Measurements from ENCODE around the gene DRICH1. TPM values are rescaled to one million over a fixed set of nuclear protein-coding genes. Genes with fewer than 3 reads are reported as not detected.

Gene DRICH1
- total and polyA plus RNA-seq, 2 of the 8 experiments (the other 6 are each of a cell fraction or from before 2014, with no cell fraction given) = 0.21 to 0.28 TPM

GRCh38 chr22:23675502-23676415 lies 43.6 kb upstream of the DRICH1 start:
- H3K27me3 ChIP-seq (replicated peaks in 1 of 4; ENCODE audit: control insufficient read depth in 3 of 4, extremely low read depth in 1 of 4, insufficient read depth in 3 of 4, low read length in 3 of 4) = no peaks in the 10 kb centered on the region
- H3K23me2 ChIP-seq (ENCODE audit: low read depth, low read length) = no peaks in the 10 kb centered on the region
- no peak overlapping the region for H3K4me2 ChIP-seq (ENCODE audit: insufficient read depth in 1 of 2, low read depth in 2 of 2, low read length in 2 of 2)
- no peak for FAIRE-seq
- no peak overlapping the region for H3K18ac ChIP-seq (ENCODE audit: extremely low read depth, low read length)
- H4K91ac ChIP-seq (replicated peaks; ENCODE audit: insufficient read length, low read length) = no peak overlapping the region
- 93% methylated on average over 17 of the region's 17 CpGs; no CpG with 5 or more reads in 1 of the 2 experiments for WGBS, 2 experiments (ENCODE audit: extremely low coverage in 1 of 2, insufficient coverage in 1 of 2, insufficient read length in 1 of 2, insufficient replicate concordance in 2 of 2, low coverage in 1 of 2, low lambda C conversion rate in 2 of 2, missing lambda C conversion rate in 1 of 2)
- H4K8ac ChIP-seq (ENCODE audit: extremely low read depth, insufficient read depth, low read length) = no peak overlapping the region; the same call in 1 of the 2 replicates
- no peak overlapping the region for H3K56ac ChIP-seq (replicated peaks; ENCODE audit: insufficient read length, low read depth, low read length)
- POLR2A ChIA-PET (ENCODE audit: partially characterized antibody) = interaction anchor here (0.6 to 1.5 kb wide), 2 partner anchors 61 to 91 kb away, joined by 3 read pairs; no protein-coding TSS in a partner anchor
- H3K9me3 ChIP-seq (ENCODE audit: insufficient read depth in 2 of 2, low read depth in 1 of 2, low read length in 1 of 2) = no peaks in the 10 kb centered on the region
- no peak overlapping the region for H3K4ac ChIP-seq (replicated peaks; ENCODE audit: insufficient read length, low read depth, low read length)
- no peak overlapping the region for H3K23ac ChIP-seq (ENCODE audit: insufficient read length)
- H2BK12ac ChIP-seq (ENCODE audit: low read depth, low read length) = no peak overlapping the region
- no peak overlapping the region for H2AK5ac ChIP-seq (ENCODE audit: low read depth, low read length)
- H3K79me2 ChIP-seq (ENCODE audit: control insufficient read depth in 1 of 2, insufficient read depth in 2 of 2, low read length in 2 of 2) = no peaks in the 10 kb centered on the region
- H4K5ac ChIP-seq (ENCODE audit: insufficient read length, low read depth, low read length) = no peak overlapping the region
- no peak overlapping the region for H3K14ac ChIP-seq (ENCODE audit: insufficient read length)
- no peak overlapping the region for H3K9ac ChIP-seq (replicated peaks in 1 of 4; ENCODE audit: extremely low read depth in 1 of 4, low read depth in 3 of 4, low read length in 3 of 4)
- no peak overlapping the region for H2BK120ac ChIP-seq (replicated peaks; ENCODE audit: low read depth, low read length)
- CTCF ChIA-PET (ENCODE audit: partially characterized antibody) = interaction anchor here (1.0 kb wide), 1 partner anchor 37 kb away, joined by 3 read pairs; no protein-coding TSS in a partner anchor
- H2BK5ac ChIP-seq (ENCODE audit: low read depth, low read length) = no peak overlapping the region
- DNase-seq (ENCODE audit: low read depth in 1 of 2, low spot score in 2 of 2) = no peak
- peaks cover 0 to 7% (median 2%) of the 10 kb centered on the region in 4 experiments; a peak in 4 of 7 replicates for H3K4me1 ChIP-seq (replicated peaks in 1 of 4; ENCODE audit: control insufficient read depth in 3 of 4, insufficient read depth in 4 of 4, low read length in 3 of 4)
- no peak overlapping the region for H2AFZ ChIP-seq (ENCODE audit: low read length)
- H3K79me1 ChIP-seq (ENCODE audit: low read depth, low read length) = no peaks in the 10 kb centered on the region
- H4K20me1 ChIP-seq (replicated peaks in 1 of 2; ENCODE audit: control insufficient read depth in 1 of 2, insufficient read depth in 2 of 2, low read length in 2 of 2) = peaks cover 3 to 9% of the 10 kb centered on the region in 2 experiments
- H3K27ac ChIP-seq (ENCODE audit: low read depth, low read length) = no peak overlapping the region
- no peak overlapping the region for H2BK15ac ChIP-seq (ENCODE audit: low read length)
- H3K4me3 ChIP-seq (ENCODE audit: extremely low read depth in 1 of 4, insufficient read depth in 2 of 4, low read depth in 3 of 4, low read length in 4 of 4) = no peak overlapping the region
- H2BK20ac ChIP-seq (ENCODE audit: low read length) = no peak overlapping the region
- H3K36me3 ChIP-seq (ENCODE audit: control insufficient read depth in 2 of 4, insufficient read depth in 4 of 4, low read length in 3 of 4) = no peaks in the 10 kb centered on the region
- no peak for TF ChIP-seq MAFK (IDR thresholded peaks at IDR 0.05; ENCODE audit: low read depth, low read length)
- no peak for TF ChIP-seq CHD1 (IDR thresholded peaks at IDR 0.05; ENCODE audit: low read depth, low read length)
- TF ChIP-seq SP1 (IDR thresholded peaks at IDR 0.05; ENCODE audit: low read depth, low read length) = no peak
- TF ChIP-seq RAD21 (IDR thresholded peaks at IDR 0.05 in 1 of 2, conservative IDR thresholded peaks at IDR 0.05 in 1 of 2; ENCODE audit: low read depth in 2 of 2, low read length in 2 of 2) = no peak
- no peak for TF ChIP-seq RFX5 (IDR thresholded peaks at IDR 0.05; ENCODE audit: borderline replicate concordance, low read depth, low read length)

Data from H1 (cell line).